ENCODE measurements around the gene CDH4. TPM values are rescaled to one million over a fixed set of nuclear protein-coding genes. Genes with fewer than 3 reads are reported as not detected.
A peak's percentile ranks its signal among the peaks of the same experiment; 100 is the strongest.

Gene CDH4
- total RNA-seq, 2 donors from 2014 or later, result not detected

GRCh38 chr20:61754976-61755778, 503.1 kb downstream of the CDH4 start:
- peak; percentile 32 to 46 for ATAC-seq
- no peaks in the 10 kb centered on the region for H3K4me1 Mint-ChIP-seq (ENCODE audit: low read depth in 2 of 2)
- H3K27ac Mint-ChIP-seq, result no peak overlapping the region
- no peaks in the 10 kb centered on the region for H3K36me3 Mint-ChIP-seq
- H3K4me3 Mint-ChIP-seq, result no peak overlapping the region
- H3K27me3 Mint-ChIP-seq, result no peaks in the 10 kb centered on the region
- no peak for DNase-seq (ENCODE audit: low spot score)
- H3K9me3 Mint-ChIP-seq, result no peaks in the 10 kb centered on the region

DNA sequence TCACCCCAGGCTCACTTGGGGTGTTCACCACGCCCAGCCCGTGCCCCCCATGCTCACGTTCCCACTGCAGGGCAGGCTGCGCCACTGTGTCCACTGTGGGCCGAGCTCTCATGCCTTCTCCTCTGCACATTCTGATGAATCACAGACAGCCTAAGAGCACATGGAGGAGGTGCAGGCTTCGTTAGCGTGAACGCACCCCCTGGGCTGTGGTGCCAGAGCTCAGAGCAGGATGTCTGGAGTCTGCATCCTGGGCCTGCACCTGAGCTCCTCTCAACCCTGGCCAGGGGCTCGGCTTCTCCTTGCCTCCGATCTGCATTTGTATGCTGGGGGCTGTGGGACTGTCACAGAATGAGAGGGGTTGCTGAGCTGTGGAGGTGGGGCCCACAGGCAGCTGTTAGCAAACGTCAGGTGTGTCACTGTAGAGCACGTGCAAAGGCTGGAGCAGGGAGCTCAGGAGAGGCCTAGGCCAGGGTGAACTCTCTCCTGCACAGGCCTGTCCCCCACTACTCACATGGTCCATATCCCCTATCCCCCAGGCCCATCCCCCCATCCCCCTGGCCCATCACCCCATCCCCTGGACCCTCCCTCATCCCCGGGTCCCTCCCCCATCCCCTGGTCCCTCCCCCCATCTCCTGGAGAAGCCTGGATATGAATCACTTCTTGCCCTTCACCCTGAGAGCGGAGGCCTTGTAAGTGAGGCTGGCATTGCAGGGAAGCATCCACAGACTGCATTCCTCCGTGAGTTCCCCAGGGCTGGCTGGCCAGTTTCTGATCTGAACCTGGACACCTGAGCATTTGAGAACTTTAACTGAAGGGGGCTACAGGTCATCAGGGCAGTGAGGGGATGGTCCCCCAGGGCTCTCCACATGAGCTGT, 504.1 kb downstream of the CDH4 start:
- no peak for ATAC-seq

DNA sequence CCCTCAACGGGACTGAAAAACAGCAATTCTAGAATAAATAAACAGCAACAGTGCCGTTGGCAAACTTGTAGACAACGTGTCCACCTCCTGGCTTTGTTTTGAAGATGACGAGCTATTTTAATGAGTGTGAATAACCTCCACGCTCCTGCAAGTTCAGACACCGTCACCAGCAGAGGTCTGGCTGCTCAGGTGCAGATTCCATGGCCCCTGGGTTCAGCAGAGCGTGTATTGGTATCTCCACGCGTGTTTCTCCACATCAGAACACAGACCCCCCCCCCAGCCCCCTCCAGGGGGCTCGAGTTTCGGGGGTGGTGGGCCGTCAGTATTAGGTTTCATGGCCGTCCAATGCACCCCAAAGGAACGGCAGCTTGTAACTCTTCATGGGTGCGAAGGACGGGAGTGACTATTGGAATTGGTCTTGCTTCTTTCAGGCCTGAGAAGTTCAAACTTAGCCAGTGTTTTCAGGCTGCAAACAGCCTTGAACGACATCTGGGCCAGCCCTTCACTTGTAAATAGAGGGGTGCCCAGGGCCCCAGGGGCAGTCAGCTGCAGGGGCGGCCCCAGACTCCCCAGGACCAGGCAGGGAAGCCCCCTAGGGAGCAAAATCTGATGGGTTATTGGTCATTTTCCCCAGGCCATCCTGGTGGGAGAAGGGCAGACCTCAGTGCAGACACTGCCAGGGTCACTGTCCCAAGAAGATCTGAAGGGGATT, 505.1 kb downstream of the CDH4 start:
- no peaks in the 10 kb centered on the region for H3K9me3 Mint-ChIP-seq
- H3K27ac Mint-ChIP-seq, result no peak overlapping the region
- ATAC-seq, result no peak
- DNase-seq (ENCODE audit: low spot score), result no peak
- H3K36me3 Mint-ChIP-seq, result no peaks in the 10 kb centered on the region
- no peaks in the 10 kb centered on the region for H3K27me3 Mint-ChIP-seq
- H3K4me3 Mint-ChIP-seq, result no peak overlapping the region
- no peaks in the 10 kb centered on the region for H3K4me1 Mint-ChIP-seq (ENCODE audit: low read depth in 2 of 2)

More for the DNA sequence above, 504.1 kb downstream of the CDH4 start:
- Mint-ChIP-seq H3K4me1 (ENCODE audit: low read depth in 2 of 2) (no peaks in the 10 kb centered on the region), H3K27me3 (no peaks in the 10 kb centered on the region), H3K9me3 (no peaks in the 10 kb centered on the region), H3K36me3 (no peaks in the 10 kb centered on the region), H3K27ac (no peak overlapping the region), H3K4me3 (no peak overlapping the region)
- no peak for DNase-seq (ENCODE audit: low spot score)

- H3K27ac Mint-ChIP-seq, result no peak overlapping the region
- H3K9me3 Mint-ChIP-seq, result no peaks in the 10 kb centered on the region
- H3K36me3 Mint-ChIP-seq, result no peaks in the 10 kb centered on the region
- DNase-seq (ENCODE audit: low spot score), result no peak
- no peaks in the 10 kb centered on the region for H3K4me1 Mint-ChIP-seq (ENCODE audit: low read depth in 2 of 2)
- H3K27me3 Mint-ChIP-seq, result no peaks in the 10 kb centered on the region
- H3K4me3 Mint-ChIP-seq, result no peak overlapping the region
- no peak for ATAC-seq
Measured at GRCh38 chr20:61757678-61758563, 505.9 kb downstream of the CDH4 start.

GRCh38 chr20:61758564-61759200, 506.6 kb downstream of the CDH4 start:
- Mint-ChIP-seq H3K4me3 (no peak overlapping the region), H3K4me1 (ENCODE audit: low read depth in 2 of 2) (no peaks in the 10 kb centered on the region), H3K9me3 (no peaks in the 10 kb centered on the region), H3K36me3 (no peaks in the 10 kb centered on the region), H3K27me3 (no peaks in the 10 kb centered on the region), H3K27ac (no peak overlapping the region)
- ATAC-seq (no peak), DNase-seq (ENCODE audit: low spot score) (no peak)

DNA sequence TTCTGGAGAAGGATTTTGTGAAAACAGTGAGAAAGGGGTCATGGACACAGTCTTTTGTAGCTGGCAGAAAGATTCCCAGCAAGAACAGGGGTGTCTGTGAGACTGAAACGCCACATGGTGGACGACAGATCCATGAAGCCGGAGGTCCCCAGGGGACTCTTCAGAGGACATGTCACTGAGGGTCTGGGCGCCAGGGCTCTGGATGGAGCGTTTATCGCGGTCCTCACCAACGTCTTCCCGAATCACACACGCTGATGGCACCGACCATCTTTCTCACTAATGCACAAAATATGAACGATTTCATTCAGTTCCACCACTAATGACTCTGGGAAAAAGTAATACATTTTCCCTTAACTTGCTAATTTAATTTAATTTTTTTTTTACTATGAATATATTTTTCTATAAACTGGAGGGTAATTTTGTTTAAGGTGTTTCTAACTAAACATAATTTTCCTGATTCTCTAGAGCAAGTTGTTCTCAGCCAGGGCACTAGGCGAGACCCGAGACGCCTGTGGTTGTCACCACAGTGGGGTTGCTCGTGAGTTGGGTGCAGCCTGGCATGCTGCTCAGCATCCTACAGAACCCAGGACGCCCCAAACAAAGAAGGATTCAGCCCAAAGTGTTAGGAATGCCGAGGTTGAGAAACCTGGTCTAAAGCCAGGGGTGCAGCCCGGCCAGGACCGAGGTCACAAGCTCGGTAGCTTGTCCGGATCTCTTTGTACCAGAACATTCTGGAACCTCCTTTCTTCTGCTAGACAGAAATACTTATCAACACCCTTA, 507.4 kb downstream of the CDH4 start:
- H3K9me3 Mint-ChIP-seq, result no peaks in the 10 kb centered on the region
- ATAC-seq, result no peak
- H3K27me3 Mint-ChIP-seq, result no peaks in the 10 kb centered on the region
- no peak overlapping the region for H3K4me3 Mint-ChIP-seq
- H3K36me3 Mint-ChIP-seq, result no peaks in the 10 kb centered on the region
- no peaks in the 10 kb centered on the region for H3K4me1 Mint-ChIP-seq (ENCODE audit: low read depth in 2 of 2)
- no peak overlapping the region for H3K27ac Mint-ChIP-seq
- no peak for DNase-seq (ENCODE audit: low spot score)

- no peak overlapping the region for H3K4me3 Mint-ChIP-seq
- H3K9me3 Mint-ChIP-seq, result no peaks in the 10 kb centered on the region
- DNase-seq (ENCODE audit: low spot score) (no peak), ATAC-seq (no peak)
- H3K27me3 Mint-ChIP-seq, result no peaks in the 10 kb centered on the region
- no peaks in the 10 kb centered on the region for H3K4me1 Mint-ChIP-seq (ENCODE audit: low read depth in 2 of 2)
- no peak overlapping the region for H3K27ac Mint-ChIP-seq
- H3K36me3 Mint-ChIP-seq, result no peaks in the 10 kb centered on the region
Measured at GRCh38 chr20:61760321-61760720, 508.3 kb downstream of the CDH4 start.

DNA sequence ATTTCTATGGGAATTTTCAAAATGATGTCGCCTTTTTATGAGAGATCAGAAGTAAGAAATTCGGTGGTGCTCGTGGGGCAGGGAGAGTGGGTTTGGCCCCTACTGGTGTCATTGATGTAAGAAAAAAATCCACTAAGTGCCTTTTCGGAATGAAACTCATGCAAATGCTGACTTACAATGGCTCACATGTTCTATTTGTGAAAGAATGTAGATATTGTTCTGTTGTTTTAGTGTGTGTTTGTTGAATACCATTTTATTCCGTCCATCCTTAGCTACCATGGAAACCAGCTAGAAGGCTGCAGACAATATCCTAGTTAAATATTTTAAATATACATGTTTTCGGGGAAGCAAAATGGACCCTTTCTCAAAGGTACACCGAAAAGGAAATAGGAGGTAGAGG, 508.7 kb downstream of the CDH4 start:
- Mint-ChIP-seq H3K9me3 (no peaks in the 10 kb centered on the region), H3K36me3 (no peaks in the 10 kb centered on the region), H3K27me3 (no peaks in the 10 kb centered on the region), H3K4me3 (no peak overlapping the region), H3K27ac (no peak overlapping the region), H3K4me1 (ENCODE audit: low read depth in 2 of 2) (no peaks in the 10 kb centered on the region)
- DNase-seq (ENCODE audit: low spot score) (no peak), ATAC-seq (no peak)

DNA sequence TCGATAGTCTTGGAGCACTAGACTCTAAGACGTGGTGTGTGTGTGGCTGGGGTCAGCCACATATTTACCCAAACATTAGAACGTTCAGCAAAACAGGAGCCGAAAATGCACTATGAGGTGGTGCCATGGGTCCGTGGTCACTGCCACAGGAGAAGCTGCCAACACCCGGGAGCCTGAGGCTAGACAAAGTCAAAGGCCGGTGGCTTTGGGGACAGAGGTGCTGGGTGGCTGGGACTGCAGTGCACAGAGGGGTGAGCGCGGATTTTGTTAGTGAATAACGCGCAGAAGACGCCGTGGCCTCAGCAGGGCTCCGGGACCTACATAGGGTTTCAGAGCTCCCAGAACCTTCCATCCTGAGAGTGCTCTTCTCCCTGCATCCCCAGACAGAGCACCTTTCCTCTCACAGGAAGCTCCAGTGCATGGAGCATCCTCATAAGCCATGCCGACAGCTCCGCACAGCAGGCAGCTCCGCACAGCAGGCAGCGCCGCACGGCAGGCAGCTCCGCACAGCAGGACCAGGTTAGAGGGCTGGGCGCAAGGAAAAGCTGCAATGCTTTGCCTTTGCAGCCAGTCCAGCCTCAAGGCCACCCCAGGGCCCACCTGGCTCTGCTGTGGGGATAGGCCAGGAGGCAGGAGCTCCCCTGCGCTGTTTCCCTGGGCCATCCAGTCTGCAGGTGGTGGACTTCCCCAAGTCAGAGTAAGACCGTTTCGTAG, 509.5 kb downstream of the CDH4 start:
- ATAC-seq (no peak), DNase-seq (ENCODE audit: low spot score) (no peak)
- no peak overlapping the region for H3K27ac Mint-ChIP-seq
- H3K4me3 Mint-ChIP-seq, result no peak overlapping the region
- no peaks in the 10 kb centered on the region for H3K27me3 Mint-ChIP-seq
- H3K9me3 Mint-ChIP-seq, result no peaks in the 10 kb centered on the region
- no peaks in the 10 kb centered on the region for H3K4me1 Mint-ChIP-seq (ENCODE audit: low read depth in 2 of 2)
- no peaks in the 10 kb centered on the region for H3K36me3 Mint-ChIP-seq

- no peaks in the 10 kb centered on the region for H3K27me3 Mint-ChIP-seq
- H3K9me3 Mint-ChIP-seq, result no peaks in the 10 kb centered on the region
- H3K36me3 Mint-ChIP-seq, result no peaks in the 10 kb centered on the region
- no peaks in the 10 kb centered on the region for H3K4me1 Mint-ChIP-seq (ENCODE audit: low read depth in 2 of 2)
- H3K27ac Mint-ChIP-seq, result no peak overlapping the region
- ATAC-seq (no peak), DNase-seq (ENCODE audit: low spot score) (no peak)
- no peak overlapping the region for H3K4me3 Mint-ChIP-seq
Measured at GRCh38 chr20:61762167-61762710, 510.2 kb downstream of the CDH4 start.

- DNase-seq (ENCODE audit: low spot score) (no peak), ATAC-seq (no peak)
- Mint-ChIP-seq H3K36me3 (no peaks in the 10 kb centered on the region), H3K9me3 (no peaks in the 10 kb centered on the region), H3K27ac (no peak overlapping the region), H3K4me3 (no peak overlapping the region), H3K4me1 (ENCODE audit: low read depth in 2 of 2) (no peaks in the 10 kb centered on the region), H3K27me3 (no peaks in the 10 kb centered on the region)
Measured at GRCh38 chr20:61762886-61763739, 511.1 kb downstream of the CDH4 start.

All from natural killer cell treated with Interleukin-12 subunit alpha and Interleukin-12 subunit beta and Interleukin-15 and Interleukin-18, amount 100 ng/mL, for 72 hours (primary cell).